HG02981 (cell line): ENCODE data around the gene RAPGEF4.

Experiments
- ATAC-seq: cut with Tn5 transposase; IDR thresholded peaks from one replicate; pipeline ENCODE4 v1.9.1; 2021; ENCODE audit warnings: mild to moderate bottlenecking, moderate library complexity; ENCODE audit not compliant: unreplicated experiment

Gene RAPGEF4

GRCh38 chr2:173053043-173053699 is 317.5 kb downstream of the RAPGEF4 start:
- no peak for ATAC-seq

- ATAC-seq, result no peak
These were observed 318.8 kb downstream of the RAPGEF4 start for GRCh38 chr2:173054466-173054865.

GRCh38 chr2:173056705-173057364 is 321.2 kb downstream of the RAPGEF4 start:
- no peak for ATAC-seq

GRCh38 chr2:173058097-173058496 is 322.5 kb downstream of the RAPGEF4 start:
- ATAC-seq, result no peak

GRCh38 chr2:173058673-173059072 is 323.0 kb downstream of the RAPGEF4 start:
- ATAC-seq, result no peak

- no peak for ATAC-seq
These were observed 323.6 kb downstream of the RAPGEF4 start for GRCh38 chr2:173059292-173059691.

GRCh38 chr2:173059971-173060461 is 324.4 kb downstream of the RAPGEF4 start:
- no peak for ATAC-seq

GRCh38 chr2:173062801-173063200 is 327.2 kb downstream of the RAPGEF4 start:
- ATAC-seq, result no peak

GRCh38 chr2:173064151-173064805 is 328.6 kb downstream of the RAPGEF4 start:
- ATAC-seq, result no peak

GRCh38 chr2:173066887-173067676 is 331.4 kb downstream of the RAPGEF4 start:
- no peak for ATAC-seq

- ATAC-seq, result no peak
These were observed 339.6 kb downstream of the RAPGEF4 start for GRCh38 chr2:173075056-173075780.

- ATAC-seq, result peak; percentile 55
These were observed 340.3 kb downstream of the RAPGEF4 start, which contains the start of gene MAP3K20 for GRCh38 chr2:173075781-173076580. MAP3K20 (plus strand) TSS chr2:173075846; CDS start chr2:173091032, 15,186 bp downstream.

GRCh38 chr2:173076581-173077345 is 341.1 kb downstream of the RAPGEF4 start:
- ATAC-seq, result peak; percentile 23

- no peak for ATAC-seq
These were observed 342.0 kb downstream of the RAPGEF4 start for GRCh38 chr2:173077506-173078177.

- no peak for ATAC-seq
These were observed 343.5 kb downstream of the RAPGEF4 start for GRCh38 chr2:173079141-173079540.

- no peak for ATAC-seq
These were observed 344.6 kb downstream of the RAPGEF4 start for GRCh38 chr2:173079973-173080860.

- no peak for ATAC-seq
These were observed 351.0 kb downstream of the RAPGEF4 start for GRCh38 chr2:173086518-173087213.
